Lower lobe of right lung (tissue), 2 donors: Measurements from ENCODE around the gene RNF222. TPM values are rescaled to one million over a fixed set of nuclear protein-coding genes. Genes with fewer than 3 reads are reported as not detected.

ENCODE experiments used
- ATAC-seq, 2 donors: fragments of 200-7000 bp; cut with Tn5 transposase; one replicate each; pipeline ENCODE4 v1.9.1; 2020 to 2022; ENCODE audit warnings: mild to moderate bottlenecking in 2 of 2, moderate library complexity in 2 of 2
- DNase-seq: peaks from one replicate; pipeline ENCODE4 v3.0.0-alpha.2; 2020
- H3K27ac ChIP-seq: fragments of 200-600 bp; one replicate; pipeline ENCODE4 v1.8.0; 2022
- H3K27me3 ChIP-seq: fragments of 200-600 bp; one replicate; pipeline ENCODE4 v1.8.0; 2022; ENCODE audit warnings: low read depth
- H3K36me3 ChIP-seq: fragments of 200-600 bp; one replicate; pipeline ENCODE4 v1.8.0; 2022; ENCODE audit warnings: mild to moderate bottlenecking
- H3K4me1 ChIP-seq: fragments of 200-600 bp; one replicate; pipeline ENCODE4 v1.8.0; 2022
- H3K4me3 ChIP-seq: fragments of 200-600 bp; one replicate; pipeline ENCODE4 v1.8.0; 2022; ENCODE audit warnings: mild to moderate bottlenecking
- H3K9me3 ChIP-seq: fragments of 200-600 bp; one replicate; pipeline ENCODE4 v1.8.0; 2022
- intact Hi-C: fragments of 100-400 bp; cut with DNase I; formaldehyde crosslinking; loops from one replicate; pipeline ENCODE4 v1.11.0; 2022
- total RNA-seq: library from RNA; stranded (reverse); fragmentation: NEBNext Ultra II Directional; extraction: Animal tissue kit (Norgen Biotek cat#: 25700); gene quantifications from one replicate; pipeline ENCODE4 v1.2.1, GENCODE V29; 2021
- TF ChIP-seq, protein P1 (sequence below): fragments of 200-600 bp; IDR thresholded peaks from one replicate; pipeline ENCODE4 v1.8.0; 2022; ENCODE audit warnings: antibody characterized with exemption, mild to moderate bottlenecking
- donor health status: DM: no; HTN: yes; CAD: no; lungs with severe emphysema.

RNF222 gene
- total RNA-seq, 1 donor from 2014 or later: not detected

DNA sequence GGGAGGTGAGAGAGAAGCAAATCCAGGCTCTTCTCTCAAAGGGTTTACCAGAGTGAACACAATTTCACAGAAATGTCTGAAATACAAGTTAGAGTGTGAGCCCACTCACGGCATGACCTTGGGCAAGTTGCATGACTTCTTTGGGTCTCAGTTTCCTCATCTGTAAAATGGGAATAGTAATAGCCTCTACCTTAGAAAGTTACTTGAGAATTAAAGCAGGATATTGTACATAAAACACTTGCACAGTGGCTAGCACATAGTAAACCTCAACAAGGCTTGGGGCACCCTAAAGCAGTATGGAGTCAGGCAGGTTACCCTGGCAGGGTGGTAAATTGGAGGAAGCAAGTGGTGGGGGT is 13.2 kb upstream of the RNF222 start:
- peaks cover 24% of the 10 kb centered on the region for H3K4me1 ChIP-seq
- H3K36me3 ChIP-seq: no peaks in the 10 kb centered on the region
- H3K9me3 ChIP-seq: no peaks in the 10 kb centered on the region
- intact Hi-C loops: no loop called here
- H3K4me3 ChIP-seq: no peak overlapping the region
- ATAC-seq: no peak
- H3K27me3 ChIP-seq: no peaks in the 10 kb centered on the region
- no peak overlapping the region for H3K27ac ChIP-seq
- TF ChIP-seq, protein P1, sequence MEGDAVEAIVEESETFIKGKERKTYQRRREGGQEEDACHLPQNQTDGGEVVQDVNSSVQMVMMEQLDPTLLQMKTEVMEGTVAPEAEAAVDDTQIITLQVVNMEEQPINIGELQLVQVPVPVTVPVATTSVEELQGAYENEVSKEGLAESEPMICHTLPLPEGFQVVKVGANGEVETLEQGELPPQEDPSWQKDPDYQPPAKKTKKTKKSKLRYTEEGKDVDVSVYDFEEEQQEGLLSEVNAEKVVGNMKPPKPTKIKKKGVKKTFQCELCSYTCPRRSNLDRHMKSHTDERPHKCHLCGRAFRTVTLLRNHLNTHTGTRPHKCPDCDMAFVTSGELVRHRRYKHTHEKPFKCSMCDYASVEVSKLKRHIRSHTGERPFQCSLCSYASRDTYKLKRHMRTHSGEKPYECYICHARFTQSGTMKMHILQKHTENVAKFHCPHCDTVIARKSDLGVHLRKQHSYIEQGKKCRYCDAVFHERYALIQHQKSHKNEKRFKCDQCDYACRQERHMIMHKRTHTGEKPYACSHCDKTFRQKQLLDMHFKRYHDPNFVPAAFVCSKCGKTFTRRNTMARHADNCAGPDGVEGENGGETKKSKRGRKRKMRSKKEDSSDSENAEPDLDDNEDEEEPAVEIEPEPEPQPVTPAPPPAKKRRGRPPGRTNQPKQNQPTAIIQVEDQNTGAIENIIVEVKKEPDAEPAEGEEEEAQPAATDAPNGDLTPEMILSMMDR: no peak
- DNase-seq: no peak

DNA sequence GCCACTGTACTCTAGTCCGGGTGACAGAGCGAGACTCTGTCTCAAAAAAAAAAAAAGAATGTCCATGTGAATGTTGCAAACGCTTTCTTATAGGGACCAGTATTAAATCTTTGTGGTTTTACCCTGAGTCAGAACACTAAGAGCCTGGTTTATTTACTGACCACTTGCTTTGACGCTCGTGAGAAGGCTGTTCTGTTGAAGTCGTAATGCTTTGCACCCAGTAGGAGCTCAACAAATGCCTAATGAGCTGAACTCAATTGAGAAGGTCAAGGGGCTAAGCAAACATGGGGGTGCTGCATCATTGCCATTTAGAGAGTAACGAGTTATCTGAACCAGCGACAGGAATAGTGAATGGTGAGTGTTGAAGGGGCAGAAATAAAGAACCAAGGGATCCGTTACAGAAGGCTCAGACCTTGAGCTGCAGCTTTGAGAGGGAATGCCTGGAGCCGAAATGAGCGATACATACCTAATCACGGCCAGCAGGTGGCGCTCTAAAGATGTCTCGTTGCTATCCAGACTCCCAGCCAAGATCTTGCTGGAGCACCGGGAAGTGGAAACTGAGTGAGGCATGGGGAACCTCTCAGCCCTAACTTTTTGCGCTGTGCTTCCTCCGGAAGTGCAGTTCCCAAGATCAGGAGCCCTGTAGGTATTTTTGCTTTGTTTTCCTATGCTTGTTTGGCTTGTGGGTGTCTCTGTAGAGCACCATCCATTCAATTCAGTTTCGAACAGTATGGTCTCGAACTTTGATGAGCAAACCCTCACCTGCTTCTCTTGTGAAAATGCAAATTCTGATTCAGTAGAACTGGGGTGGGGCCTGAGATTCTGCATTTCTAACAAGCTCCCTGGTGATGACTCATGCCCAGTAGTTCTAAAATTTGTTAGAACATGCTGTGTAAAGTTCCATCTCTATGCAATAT is 12.6 kb upstream of the RNF222 start:
- intact Hi-C loops: no loop called here
- H3K36me3 ChIP-seq: no peaks in the 10 kb centered on the region
- TF ChIP-seq, protein P1: peak; percentile 89
- DNase-seq (peak; percentile 90), ATAC-seq (peak; percentile 89 to 92)
- peaks cover 24% of the 10 kb centered on the region for H3K4me1 ChIP-seq
- H3K27me3 ChIP-seq: no peaks in the 10 kb centered on the region
- H3K9me3 ChIP-seq: no peaks in the 10 kb centered on the region
- H3K4me3 ChIP-seq: no peak overlapping the region
- no peak overlapping the region for H3K27ac ChIP-seq

DNA sequence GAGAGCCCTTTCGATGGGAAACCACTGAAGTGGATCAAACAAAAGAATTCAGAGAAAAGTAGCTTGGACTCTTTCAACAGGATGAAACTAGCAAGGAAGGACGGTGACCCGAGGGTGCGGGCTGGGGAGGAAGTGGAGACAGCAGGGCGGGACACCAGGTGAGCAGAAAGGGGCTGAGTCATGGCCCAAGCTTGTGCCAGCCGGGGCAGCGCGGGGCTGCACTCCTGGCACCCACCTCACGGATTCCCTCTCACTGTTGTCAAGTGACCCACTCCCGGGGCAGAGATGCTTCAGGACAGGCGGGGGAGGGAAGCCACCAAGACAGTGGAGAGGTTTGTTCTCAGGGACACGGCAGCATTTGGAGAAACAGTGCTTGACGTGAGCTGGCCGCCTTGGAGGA is 10.7 kb upstream of the RNF222 start:
- no peaks in the 10 kb centered on the region for H3K27me3 ChIP-seq
- TF ChIP-seq, protein P1: no peak
- H3K36me3 ChIP-seq: no peaks in the 10 kb centered on the region
- DNase-seq (no peak), ATAC-seq (peak; percentile 58 to 61)
- H3K9me3 ChIP-seq: no peaks in the 10 kb centered on the region
- H3K4me3 ChIP-seq: no peak overlapping the region
- intact Hi-C loops: no loop called here
- H3K4me1 ChIP-seq: peaks cover 22% of the 10 kb centered on the region
- H3K27ac ChIP-seq: no peak overlapping the region

DNA sequence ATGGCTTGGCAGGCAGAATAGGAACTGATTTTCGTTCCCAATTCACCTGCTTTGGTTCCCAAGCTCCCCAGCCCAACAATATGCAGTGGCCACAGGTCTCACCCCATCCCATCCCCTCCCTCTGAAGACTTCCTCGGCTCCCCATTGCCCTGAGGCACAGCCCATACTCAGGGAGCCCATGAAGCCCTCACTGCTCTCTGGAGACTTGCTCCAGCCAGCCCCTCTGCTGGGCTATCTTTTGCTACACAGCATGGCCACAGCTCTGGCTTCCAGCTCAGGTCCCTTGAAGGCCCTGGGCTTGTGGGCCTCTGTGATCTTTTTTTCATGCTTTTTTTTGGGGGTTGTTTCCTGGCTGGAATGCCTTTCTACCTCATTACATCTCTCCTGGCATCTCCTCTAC is 8.5 kb upstream of the RNF222 start:
- Histone ChIP-seq H3K4me1 (peaks cover 11% of the 10 kb centered on the region), H3K27me3 (no peaks in the 10 kb centered on the region), H3K27ac (no peak overlapping the region), H3K4me3 (no peak overlapping the region), H3K36me3 (no peaks in the 10 kb centered on the region), H3K9me3 (no peaks in the 10 kb centered on the region)
- DNase-seq (no peak), ATAC-seq (no peak)
- TF ChIP-seq, protein P1: no peak
- intact Hi-C loops: no loop called here

DNA sequence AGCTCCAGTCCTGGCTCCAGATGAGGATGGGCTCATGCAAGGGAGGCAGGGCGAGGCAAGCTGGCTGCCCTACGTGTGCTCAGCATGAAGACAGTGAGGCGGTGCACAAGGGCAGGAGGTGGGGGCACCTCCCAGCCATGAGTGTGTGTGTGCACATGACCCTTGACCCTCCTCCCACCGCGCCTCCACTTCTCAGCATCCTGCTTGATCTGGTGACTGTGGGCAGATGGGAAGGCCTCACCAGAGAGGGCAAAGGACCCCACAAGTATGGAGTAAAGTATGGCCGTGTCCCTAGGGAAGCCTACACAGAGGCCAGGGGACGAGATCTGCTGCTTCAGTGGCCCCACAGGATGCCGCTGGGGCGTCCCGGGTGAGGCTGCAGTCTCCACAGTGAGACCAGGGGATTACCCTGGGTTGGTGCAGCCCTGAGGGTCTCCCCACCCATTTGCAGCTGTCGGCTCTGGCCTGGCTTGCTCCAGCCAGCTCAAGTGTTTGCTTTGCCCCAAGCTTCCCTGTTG is 7.9 kb upstream of the RNF222 start:
- Histone ChIP-seq H3K27me3 (no peaks in the 10 kb centered on the region), H3K4me3 (no peak overlapping the region), H3K36me3 (no peaks in the 10 kb centered on the region), H3K4me1 (peaks cover 7% of the 10 kb centered on the region), H3K9me3 (no peaks in the 10 kb centered on the region), H3K27ac (no peak overlapping the region)
- ATAC-seq: no peak
- DNase-seq: no peak
- TF ChIP-seq, protein P1: no peak
- intact Hi-C loops: no loop called here
